Fibroblast of the aortic adventitia (primary cell): ENCODE measurements around the gene SLC10A3. TPM values are rescaled to one million over a fixed set of nuclear protein-coding genes. Genes with fewer than 3 reads are reported as not detected.

Experiments
- DNase-seq: peaks from one replicate; pipeline ENCODE4 v3.0.0-alpha.2; 2010; ENCODE audit warnings: low read depth
- H3K4me3 ChIP-seq: 2 replicates; pipeline ENCODE4 v1.5.1; 2011; ENCODE audit warnings: low read depth, mild to moderate bottlenecking, control low read depth, low read length, moderate library complexity
- total RNA-seq: library from RNA; depleted of rRNA; stranded (reverse); fragments of >200 nt; gene quantifications from 2 replicates; pipeline ENCODE4 v1.2.3, GENCODE V29; 2012; ENCODE audit warnings: low replicate concordance
- TF ChIP-seq, protein P1 (sequence below): IDR thresholded peaks from 2 replicates; pipeline ENCODE4 v1.5.1; 2011; ENCODE audit warnings: mild to moderate bottlenecking, low read length, control low read depth, inconsistent platforms; ENCODE audit not compliant: insufficient read depth

The SLC10A3 gene
- total RNA-seq, 1 donor, result 28.6 TPM

- DNase-seq, result no peak
- TF ChIP-seq, protein P1, sequence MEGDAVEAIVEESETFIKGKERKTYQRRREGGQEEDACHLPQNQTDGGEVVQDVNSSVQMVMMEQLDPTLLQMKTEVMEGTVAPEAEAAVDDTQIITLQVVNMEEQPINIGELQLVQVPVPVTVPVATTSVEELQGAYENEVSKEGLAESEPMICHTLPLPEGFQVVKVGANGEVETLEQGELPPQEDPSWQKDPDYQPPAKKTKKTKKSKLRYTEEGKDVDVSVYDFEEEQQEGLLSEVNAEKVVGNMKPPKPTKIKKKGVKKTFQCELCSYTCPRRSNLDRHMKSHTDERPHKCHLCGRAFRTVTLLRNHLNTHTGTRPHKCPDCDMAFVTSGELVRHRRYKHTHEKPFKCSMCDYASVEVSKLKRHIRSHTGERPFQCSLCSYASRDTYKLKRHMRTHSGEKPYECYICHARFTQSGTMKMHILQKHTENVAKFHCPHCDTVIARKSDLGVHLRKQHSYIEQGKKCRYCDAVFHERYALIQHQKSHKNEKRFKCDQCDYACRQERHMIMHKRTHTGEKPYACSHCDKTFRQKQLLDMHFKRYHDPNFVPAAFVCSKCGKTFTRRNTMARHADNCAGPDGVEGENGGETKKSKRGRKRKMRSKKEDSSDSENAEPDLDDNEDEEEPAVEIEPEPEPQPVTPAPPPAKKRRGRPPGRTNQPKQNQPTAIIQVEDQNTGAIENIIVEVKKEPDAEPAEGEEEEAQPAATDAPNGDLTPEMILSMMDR, result no peak
- no peak overlapping the region for H3K4me3 ChIP-seq
Measured at GRCh38 chrX:154483325-154483724, 7.1 kb downstream of the SLC10A3 start.

DNA sequence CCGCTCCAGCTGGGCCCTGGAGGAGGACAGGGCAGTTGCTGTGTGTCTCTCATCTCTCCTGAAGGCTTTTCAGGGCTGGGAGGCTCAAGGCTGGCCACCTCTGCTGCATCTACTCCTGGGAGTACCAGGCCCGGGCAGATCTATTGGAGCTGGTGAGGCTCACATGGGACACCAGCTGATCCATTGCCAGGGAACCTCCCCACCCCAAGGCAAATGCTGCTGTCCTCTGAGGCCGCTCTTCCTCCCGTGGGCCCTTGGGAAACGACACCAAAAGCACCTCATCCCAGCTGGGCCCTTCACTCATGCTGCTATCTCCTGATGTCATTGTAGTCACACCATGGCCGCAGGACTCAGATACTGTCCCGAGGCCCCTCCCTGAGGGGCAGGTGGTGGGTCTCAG, 7.6 kb downstream of the SLC10A3 start:
- no peak overlapping the region for H3K4me3 ChIP-seq
- TF ChIP-seq, protein P1, result no peak
- DNase-seq, result no peak

GRCh38 chrX:154481911-154482601, 8.4 kb downstream of the SLC10A3 start:
- H3K4me3 ChIP-seq, result no peak overlapping the region
- TF ChIP-seq, protein P1, result no peak
- no peak for DNase-seq

- TF ChIP-seq, protein P1, result no peak
- DNase-seq, result no peak
- no peak overlapping the region for H3K4me3 ChIP-seq
Measured at GRCh38 chrX:154481195-154481594, 9.2 kb downstream of the SLC10A3 start.

- DNase-seq, result peak; percentile 84
- TF ChIP-seq, protein P1, result no peak
- peak within 1 kb of the TSS; percentile 72 for H3K4me3 ChIP-seq
Measured at GRCh38 chrX:154478728-154479622, 11.5 kb downstream of the SLC10A3 start, which contains the start of gene LAGE3. LAGE3 (minus strand) TSS chrX:154479281; CDS start chrX:154478915, 366 bp downstream.

- H3K4me3 ChIP-seq, result peak overlapping the region; percentile 72
- DNase-seq, result no peak
- TF ChIP-seq, protein P1, result no peak
Measured at GRCh38 chrX:154477891-154478477, 12.4 kb downstream of the SLC10A3 start.
